Raji (cell line): ENCODE results near the gene SPON2.
A peak's percentile ranks its signal among the peaks of the same experiment; 100 is the strongest.

Experiments
- POLR2A ChIP-seq: IDR thresholded peaks from 2 replicates; pipeline ENCODE4 v1.6.1; 2011; ENCODE audit warnings: low read depth, low read length, control low read depth; ENCODE audit not compliant: insufficient read depth

SPON2 gene

DNA sequence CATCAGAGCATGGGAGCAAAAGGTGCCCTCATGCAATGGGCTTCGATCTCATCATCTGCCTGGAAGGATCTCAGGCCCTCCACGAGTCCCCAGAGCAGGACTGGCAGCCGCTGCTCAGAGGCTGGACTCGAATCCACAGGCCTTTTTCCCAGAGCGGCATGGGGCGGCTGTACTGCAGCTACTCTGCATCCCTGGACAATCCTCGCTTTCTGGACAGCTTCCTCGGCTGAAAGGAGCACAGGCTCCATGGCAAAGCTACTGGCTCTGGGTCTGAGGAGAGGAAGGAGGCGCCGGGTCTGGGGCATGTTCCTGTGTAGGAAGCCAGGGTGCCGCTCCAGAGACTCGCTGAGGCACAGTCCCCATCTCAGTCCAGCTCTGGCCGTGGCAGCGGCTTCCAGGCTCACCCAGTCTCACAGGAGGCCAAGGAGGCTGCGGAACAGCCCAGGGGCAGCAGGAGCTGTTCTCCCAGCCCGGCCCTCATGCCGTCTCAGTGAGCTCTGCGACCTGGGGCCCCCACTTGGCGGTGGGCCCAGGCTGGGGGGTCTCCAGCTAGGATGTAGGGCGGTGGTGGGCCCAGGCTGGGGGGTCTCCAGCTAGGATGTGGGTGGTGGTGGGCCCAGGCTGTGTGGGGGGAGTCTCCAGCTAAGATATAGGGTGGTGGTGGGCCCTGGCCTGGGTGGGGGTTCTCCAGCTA, 2.7 kb upstream of the SPON2 start:
- TF ChIP-seq POLR2A, result no peak

DNA sequence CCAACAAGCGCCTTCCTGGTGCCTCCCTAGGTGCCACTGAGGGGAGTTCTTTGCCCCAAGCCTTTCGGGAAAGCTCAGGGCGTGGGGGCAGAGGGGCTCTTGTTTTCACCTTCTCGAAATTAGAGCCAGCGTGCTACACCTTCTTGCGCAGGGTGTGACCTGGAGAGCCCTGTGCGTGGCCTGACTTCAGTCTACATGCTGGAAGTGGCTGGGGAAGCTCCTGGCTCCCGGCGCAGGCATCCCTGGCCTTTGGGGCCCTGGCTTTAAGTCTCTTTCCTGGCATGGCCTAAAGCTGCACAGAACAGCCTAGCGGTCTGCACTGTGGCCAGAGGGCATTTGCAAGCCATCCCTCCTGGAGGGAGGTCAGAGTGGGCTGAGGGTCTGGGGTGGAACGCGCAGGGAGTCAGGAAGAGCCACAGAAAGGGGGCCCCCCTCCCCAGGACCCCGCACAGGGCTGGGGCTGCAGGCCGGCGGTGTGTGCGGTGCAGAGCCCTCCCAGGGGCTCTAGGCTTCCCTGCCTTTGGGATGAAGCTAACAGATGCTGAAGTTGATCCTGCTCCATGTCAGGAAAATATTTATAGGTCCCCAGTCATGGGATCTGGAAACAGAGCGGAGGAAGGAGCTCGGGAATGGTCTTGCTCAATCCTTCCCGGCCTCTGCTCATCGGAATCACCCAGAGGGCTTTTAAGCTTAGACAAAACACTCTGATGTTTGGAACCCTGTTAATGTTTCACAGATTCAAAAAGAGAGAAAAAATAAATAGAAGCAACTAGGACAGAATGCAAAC, 781 bp upstream of the SPON2 start:
- TF ChIP-seq POLR2A, result no peak

DNA sequence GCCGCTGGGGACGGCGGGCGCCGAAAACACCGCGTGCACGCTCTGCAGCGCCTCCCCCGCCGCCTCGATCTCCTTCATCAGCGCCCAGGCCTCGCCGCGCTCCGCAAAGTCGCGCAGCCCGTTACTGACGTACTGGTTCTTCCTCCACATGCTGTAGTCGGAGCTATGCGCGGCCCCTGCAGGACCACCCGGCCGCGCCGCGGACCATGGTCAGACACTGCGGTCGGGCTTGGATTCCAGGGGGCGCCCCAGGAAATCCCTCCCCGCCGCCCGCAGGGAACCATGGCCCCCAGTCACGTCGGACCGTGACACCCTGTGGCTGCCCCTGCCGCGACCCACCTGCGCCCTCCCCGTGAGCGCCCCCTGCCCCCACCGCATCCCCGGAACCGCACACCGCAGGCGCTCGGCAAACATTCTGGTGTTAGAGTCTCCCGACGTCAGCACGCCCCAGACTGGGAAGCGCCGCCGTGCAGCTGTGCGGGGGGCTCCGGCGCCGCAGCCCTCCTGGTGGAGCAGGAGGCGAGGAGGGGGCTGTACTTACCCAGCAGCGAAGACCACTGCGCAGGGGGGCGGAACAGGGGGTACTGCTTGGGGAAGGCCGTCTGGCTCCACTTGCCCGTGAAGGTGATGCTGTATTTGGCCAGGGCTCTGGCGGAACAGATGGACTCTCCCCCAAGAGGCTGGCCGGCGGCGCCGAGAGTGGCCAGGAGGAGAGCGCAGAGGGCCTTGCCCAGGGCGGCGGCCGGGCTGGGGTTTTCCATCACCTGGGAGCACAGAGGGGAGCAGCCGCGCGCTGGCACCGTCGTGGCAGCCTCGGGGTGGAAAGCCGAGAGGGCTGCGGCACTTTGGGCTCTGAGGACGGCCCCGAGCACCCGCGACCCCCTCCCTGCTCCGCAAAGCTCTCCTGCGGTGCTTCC, 814 bp downstream of the SPON2 start:
- no peak for TF ChIP-seq POLR2A

DNA sequence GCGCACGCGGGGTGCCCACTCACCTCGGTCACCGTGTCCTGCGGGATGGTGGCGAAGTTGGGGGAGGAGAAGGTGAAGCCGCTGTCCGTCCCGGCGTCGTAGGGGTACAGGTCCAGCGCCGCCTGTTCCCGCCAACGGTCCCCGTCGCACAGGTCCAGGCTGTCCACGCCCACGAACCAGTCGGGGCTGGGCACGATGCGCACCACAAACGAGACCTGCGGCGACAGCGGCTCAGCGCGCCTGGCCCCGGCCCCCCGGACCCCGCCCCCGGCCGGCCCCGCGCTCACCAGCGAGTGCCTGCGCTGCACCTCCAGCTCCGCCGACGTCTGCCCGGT, 1.4 kb downstream of the SPON2 start:
- TF ChIP-seq POLR2A, result no peak

DNA sequence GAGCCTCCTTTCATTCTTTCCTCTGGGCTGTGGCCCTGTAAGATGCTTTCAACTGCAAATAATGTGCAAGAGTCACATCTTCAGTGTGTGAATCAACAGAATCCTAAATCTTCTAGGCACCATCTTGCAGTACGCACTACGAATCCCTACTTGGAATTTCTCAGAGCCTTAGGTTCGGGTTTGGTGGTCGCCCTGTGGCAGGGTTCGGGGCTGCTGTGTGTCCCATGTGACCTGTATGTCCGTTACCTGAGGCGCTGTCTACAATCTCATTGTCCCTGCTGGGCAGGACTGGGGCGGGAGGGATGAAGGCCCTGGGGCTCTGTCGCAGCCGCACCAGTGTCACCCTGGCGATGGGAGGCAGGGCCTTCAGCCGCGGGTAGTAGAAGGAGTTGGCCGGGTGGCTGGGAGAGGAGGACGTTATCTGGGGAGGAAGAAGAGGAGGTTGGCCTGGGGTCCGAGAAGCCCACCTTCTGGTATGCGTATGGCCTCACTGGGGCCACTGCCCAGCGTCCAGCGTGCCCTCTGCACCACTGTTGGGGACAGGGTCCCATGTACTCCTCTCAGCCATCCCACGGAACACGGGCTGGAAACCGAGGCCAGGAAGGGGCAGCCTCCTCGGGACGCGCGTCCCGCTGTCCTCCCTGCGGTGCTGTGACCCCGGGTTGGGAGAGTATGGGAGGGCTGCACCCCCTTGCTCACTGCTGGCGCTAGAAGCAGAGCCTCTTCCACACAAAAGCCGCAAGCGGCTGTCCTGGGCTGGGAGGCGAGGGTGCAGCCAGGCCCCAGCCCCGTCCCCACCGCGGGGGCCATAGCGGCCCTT, 2.0 kb downstream of the SPON2 start:
- TF ChIP-seq POLR2A, result no peak

DNA sequence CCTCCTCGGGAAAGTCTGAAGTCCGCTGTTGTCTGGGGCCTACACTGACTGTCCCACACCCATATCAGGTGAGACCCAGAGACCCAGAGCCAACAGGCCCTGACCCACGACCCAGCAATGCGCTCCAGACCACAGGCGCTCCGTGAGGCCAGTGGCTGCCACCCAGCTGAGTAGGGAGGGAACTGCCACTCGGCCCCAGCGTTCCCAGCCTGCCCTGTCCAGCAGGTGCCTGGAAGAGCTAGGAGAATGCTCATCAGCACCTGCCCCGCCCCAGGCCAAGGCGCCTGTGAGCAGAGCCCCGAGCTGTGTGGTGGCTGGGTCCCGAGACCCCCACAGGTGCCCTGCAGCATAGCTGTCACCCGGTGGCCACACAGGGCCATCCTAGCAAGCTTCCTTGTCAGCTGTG, 2.7 kb downstream of the SPON2 start:
- TF ChIP-seq POLR2A, result no peak

DNA sequence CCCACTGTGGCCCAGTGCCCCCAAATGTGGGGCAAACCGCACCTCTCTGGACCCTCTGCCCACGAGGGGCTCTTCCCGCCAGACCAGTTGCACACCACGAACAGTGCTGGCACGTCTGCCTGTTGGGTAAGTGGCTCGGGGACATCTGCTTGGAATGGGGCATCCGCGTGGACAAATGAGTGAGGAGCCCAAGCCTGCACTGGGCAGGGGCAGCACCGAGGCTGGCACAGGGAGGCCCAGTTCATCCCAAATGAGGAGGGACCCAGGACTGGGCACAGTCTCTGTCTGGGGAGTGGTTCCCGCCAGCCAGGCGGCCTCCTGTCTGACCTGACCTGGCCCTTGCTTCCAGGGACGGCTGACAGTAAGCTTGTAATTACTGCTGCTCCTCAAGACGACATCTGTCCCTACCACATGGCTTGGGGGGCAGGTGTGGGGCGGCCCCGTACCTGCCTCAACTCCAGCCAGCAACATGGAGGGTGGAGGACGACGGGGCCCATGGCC, 3.2 kb downstream of the SPON2 start:
- no peak for TF ChIP-seq POLR2A

DNA sequence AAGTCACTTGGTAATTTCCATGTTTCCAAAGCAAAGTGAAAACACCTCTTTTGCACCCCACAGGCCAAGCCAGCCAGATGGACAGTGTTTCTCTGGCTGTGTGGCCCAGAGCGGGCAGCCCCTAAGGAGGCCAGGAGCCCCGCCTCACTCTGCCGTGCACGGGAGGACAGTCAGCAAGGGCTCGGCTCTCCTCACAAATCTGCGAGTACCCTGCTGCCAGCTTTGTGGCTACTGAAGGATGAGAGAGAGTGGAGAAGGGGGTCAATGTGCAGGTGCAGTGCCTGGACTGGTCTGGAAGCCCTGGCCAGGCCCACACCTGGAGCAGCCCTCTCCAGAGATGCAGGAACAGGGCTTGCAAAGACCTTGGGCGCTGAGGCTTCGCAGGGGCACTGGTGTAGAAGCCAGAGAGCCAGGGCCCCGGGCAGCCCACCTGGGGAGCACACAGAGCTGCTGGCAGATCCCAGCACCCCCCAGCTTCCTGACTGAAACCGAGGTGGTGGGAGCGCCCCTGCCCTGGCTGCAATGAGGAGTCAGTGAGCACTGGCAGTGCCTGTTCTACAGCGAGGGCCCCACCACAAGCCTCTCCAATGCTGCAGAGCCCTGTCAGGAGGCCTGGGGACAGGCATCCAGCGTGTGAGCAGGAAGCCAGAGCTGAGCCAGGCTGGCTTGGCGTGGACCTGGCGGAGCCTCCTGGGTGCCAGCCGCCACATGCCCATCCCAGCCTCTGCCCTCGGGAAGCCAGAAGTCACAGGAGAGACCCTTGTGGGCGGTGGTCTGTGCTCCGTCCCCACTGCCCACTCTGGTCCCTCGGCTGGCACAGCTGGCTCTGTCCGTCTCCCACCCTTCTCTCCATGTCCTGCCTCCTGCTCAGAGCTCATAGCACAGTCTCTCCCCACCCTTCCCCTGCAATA, 3.9 kb downstream of the SPON2 start:
- TF ChIP-seq POLR2A, result no peak

DNA sequence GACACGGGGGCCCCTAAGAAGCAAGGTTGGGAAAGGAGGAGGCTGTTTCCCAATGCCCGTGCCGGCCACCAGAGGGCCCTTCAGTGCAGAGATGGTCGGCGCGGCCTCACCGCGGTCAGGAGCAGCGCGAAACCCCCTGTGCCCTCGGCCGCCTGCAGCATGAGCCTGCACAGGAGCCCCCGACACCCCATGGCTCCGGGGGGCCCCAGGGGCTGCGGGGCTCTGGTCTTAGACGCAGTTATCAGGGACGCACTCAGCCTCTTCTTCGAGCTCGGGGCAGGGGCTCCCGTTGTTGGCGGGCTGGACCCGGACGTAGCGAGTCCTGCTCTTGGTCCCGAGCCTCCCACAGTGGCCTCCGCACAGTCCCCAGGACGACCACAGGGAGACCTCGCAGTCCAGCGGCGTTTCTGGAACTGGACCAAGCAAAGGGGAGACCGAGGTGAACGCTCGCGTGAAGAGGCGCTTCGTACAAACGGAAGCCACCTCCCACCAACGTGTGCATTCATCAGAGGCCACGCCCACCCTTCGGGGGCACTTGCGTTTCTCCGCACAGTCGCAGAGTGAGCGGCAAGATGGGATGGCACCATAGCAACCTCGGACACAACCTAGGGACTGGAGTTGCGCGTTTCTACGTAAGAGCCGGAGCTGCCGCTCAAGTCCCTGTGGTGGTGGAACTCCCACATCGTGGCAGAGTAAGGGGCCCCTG, 5.0 kb downstream of the SPON2 start:
- peak; percentile 64 for TF ChIP-seq POLR2A

DNA sequence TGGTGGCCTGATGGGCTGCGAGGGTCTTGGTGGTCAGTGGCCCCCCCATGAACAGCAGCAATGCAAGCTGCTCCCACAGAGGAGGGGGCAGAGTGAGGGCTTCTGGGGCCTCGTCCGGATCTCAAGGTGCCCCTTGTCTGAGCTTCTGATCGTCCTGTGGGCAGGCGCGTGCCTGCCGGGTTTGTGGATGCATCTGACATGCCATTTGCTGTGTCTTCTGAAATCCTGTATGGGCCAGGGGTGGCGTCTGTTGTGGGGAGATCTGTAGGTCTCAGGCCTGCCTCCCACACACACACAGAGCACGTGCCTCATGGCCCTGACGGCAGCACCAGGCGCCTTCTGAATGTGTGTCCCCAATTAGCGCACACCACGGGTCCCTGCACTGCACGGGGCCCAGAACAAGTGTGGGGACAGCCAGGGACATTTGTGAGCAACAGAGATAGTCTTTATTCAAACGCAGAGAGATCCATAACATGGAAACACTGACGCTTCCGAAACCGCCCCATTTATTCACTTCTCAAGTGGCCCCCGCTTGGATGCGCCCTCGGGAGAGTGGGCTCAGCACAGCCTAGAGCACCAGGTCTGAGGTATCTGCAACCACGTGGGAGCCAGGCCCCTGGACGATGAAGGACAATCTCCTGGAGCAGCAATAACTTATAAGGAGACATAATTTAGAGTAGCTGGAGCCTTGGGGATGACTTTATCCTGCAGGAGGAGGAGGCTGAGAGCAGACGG, 5.7 kb downstream of the SPON2 start:
- TF ChIP-seq POLR2A, result no peak

DNA sequence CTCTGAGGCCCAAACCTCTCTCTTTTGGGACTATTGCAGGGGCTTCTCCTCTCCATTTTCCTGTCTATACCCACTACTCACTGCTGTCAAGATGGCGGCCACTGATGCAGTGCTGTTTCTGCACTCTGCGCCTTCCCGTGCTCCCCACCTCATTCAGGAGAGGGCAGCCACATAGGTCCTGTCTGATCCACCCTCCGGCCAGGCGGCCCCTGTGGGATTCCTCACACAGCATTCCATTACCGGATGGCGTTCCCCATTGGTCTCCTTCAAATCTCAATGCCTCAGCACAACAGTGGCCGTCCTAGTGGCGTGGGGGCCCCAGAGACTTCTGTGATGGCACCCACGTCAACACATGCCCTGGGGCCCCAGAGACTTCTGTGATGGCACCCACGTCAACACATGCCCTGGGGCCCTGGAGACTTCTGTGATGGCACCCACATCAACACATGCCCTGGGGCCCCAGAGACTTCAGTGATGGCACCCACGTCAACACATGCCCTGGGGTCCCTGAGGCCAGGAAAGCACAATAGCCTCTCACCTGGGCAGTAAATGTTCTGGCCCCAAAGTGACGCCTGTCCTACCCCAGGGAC, 7.3 kb downstream of the SPON2 start:
- no peak for TF ChIP-seq POLR2A

DNA sequence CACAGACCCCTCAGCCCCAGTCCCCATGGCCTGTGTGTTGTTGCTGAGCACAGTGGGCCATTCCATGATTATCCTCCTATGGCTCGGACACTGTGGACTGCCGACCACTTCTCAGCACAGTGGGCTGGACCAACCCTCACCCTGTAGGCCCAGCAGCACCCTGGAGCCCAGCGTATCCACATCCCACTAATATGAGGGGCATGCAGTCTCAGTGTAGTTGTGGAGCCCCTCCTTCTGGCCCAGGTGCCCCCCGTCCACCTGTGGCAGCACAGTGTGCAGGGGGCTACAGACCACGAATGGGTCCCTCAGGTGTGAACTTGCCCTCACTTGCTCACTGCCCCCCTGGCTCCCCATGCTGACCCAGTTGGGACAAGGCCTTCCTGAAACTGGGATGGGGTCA, 7.9 kb downstream of the SPON2 start:
- no peak for TF ChIP-seq POLR2A
